ENCODE results near the gene SEC14L3.

- no peak for TF ChIP-seq EZH2 (IDR thresholded peaks at IDR 0.05; ENCODE audit: borderline replicate concordance)
- TF ChIP-seq, protein P1, sequence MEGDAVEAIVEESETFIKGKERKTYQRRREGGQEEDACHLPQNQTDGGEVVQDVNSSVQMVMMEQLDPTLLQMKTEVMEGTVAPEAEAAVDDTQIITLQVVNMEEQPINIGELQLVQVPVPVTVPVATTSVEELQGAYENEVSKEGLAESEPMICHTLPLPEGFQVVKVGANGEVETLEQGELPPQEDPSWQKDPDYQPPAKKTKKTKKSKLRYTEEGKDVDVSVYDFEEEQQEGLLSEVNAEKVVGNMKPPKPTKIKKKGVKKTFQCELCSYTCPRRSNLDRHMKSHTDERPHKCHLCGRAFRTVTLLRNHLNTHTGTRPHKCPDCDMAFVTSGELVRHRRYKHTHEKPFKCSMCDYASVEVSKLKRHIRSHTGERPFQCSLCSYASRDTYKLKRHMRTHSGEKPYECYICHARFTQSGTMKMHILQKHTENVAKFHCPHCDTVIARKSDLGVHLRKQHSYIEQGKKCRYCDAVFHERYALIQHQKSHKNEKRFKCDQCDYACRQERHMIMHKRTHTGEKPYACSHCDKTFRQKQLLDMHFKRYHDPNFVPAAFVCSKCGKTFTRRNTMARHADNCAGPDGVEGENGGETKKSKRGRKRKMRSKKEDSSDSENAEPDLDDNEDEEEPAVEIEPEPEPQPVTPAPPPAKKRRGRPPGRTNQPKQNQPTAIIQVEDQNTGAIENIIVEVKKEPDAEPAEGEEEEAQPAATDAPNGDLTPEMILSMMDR (IDR thresholded peaks at IDR 0.05; ENCODE audit: poor library complexity), result no peak
- TF ChIP-seq EZH2phosphoT487 (IDR thresholded peaks at IDR 0.05; ENCODE audit: low read depth, severe bottlenecking, unreplicated experiment), result no peak
Observed at GRCh38 chr22:30486661-30487115, 14.9 kb upstream of the SEC14L3 start.
